ENCODE results near the gene KLHL15.

GRCh38 chrX:23982891-23983290 is 44.1 kb downstream of the KLHL15 start:
- TF ChIP-seq, protein P1, sequence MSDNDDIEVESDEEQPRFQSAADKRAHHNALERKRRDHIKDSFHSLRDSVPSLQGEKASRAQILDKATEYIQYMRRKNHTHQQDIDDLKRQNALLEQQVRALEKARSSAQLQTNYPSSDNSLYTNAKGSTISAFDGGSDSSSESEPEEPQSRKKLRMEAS (IDR thresholded peaks at IDR 0.05; ENCODE audit: low read depth) = no peak
- no peak for TF ChIP-seq EP300 (IDR thresholded peaks at IDR 0.05; ENCODE audit: borderline replicate concordance in 1 of 2, low read depth in 1 of 2, low read length in 1 of 2)
- no peak for TF ChIP-seq POLR2AphosphoS5 (IDR thresholded peaks at IDR 0.05; ENCODE audit: low read depth, low read length)
- no peak for TF ChIP-seq RXRA (IDR thresholded peaks at IDR 0.05; ENCODE audit: borderline replicate concordance, low read depth)
- TF ChIP-seq RCOR1 (IDR thresholded peaks at IDR 0.05; ENCODE audit: low read length) = no peak
